Loucy (cell line): ENCODE measurements around the gene SPATA13.
A peak's percentile ranks its signal among the peaks of the same experiment; 100 is the strongest.

ENCODE experiments used
- EZH2phosphoT487 ChIP-seq: fragments of 200-600 bp; IDR thresholded peaks from 2 replicates; pipeline ENCODE4 v1.6.1; 2018; ENCODE audit warnings: antibody characterized with exemption, mild to moderate bottlenecking, moderate library complexity, borderline replicate concordance
- TF ChIP-seq, protein P1 (sequence below): fragments of 200-600 bp; sonication (generic); conservative IDR thresholded peaks from 2 replicates; pipeline ENCODE4 v1.5.1; 2014; ENCODE audit warnings: mild to moderate bottlenecking, antibody characterized with exemption, low read length

DNA sequence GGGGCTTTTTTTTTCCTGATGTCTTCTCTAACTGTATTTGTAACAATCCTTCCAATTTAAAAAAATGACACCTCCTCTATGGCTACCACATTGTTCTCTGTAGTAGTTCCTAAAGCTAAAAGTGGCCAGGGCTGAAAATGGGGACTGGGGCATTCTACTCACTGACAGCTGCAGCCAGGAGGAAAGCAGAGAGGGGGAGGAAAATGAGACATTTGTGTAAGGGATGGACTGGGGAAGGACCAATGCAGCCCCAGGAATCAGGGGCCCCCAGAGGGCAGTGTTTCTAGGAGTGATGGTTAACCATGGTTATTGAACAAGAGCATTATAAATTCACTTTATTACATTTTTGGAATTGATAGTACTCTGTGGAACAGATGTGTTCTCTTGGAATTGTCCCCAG, 114.5 kb downstream of the SPATA13 start:
- TF ChIP-seq, protein P1, sequence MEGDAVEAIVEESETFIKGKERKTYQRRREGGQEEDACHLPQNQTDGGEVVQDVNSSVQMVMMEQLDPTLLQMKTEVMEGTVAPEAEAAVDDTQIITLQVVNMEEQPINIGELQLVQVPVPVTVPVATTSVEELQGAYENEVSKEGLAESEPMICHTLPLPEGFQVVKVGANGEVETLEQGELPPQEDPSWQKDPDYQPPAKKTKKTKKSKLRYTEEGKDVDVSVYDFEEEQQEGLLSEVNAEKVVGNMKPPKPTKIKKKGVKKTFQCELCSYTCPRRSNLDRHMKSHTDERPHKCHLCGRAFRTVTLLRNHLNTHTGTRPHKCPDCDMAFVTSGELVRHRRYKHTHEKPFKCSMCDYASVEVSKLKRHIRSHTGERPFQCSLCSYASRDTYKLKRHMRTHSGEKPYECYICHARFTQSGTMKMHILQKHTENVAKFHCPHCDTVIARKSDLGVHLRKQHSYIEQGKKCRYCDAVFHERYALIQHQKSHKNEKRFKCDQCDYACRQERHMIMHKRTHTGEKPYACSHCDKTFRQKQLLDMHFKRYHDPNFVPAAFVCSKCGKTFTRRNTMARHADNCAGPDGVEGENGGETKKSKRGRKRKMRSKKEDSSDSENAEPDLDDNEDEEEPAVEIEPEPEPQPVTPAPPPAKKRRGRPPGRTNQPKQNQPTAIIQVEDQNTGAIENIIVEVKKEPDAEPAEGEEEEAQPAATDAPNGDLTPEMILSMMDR = peak; percentile 15; the same call in 1 of the 2 replicates
- TF ChIP-seq EZH2phosphoT487 = no peak
